ENCODE results near the gene ZNHIT2. TPM values are rescaled to one million over a fixed set of nuclear protein-coding genes. Genes with fewer than 3 reads are reported as not detected.

The ZNHIT2 gene
- total RNA-seq, 4 donors from 2014 or later, result 4.4 to 12.6 (median 8.2) TPM

GRCh38 chr11:65110354-65110861 lies 7.1 kb downstream of the ZNHIT2 start:
- no peak for TF ChIP-seq CTCF (IDR thresholded peaks at IDR 0.05; ENCODE audit: low read depth)

- no peak for TF ChIP-seq CTCF (IDR thresholded peaks at IDR 0.05; ENCODE audit: low read depth)
These were observed 8.0 kb downstream of the ZNHIT2 start for GRCh38 chr11:65109231-65110198.

- no peak for TF ChIP-seq CTCF (IDR thresholded peaks at IDR 0.05; ENCODE audit: low read depth)
These were observed 8.9 kb downstream of the ZNHIT2 start for GRCh38 chr11:65108469-65109123.

- TF ChIP-seq CTCF (IDR thresholded peaks at IDR 0.05; ENCODE audit: low read depth), result no peak
These were observed 9.6 kb downstream of the ZNHIT2 start for GRCh38 chr11:65107751-65108468.

GRCh38 chr11:65107078-65107477 lies 10.4 kb downstream of the ZNHIT2 start:
- TF ChIP-seq CTCF (IDR thresholded peaks at IDR 0.05; ENCODE audit: low read depth), result no peak

- TF ChIP-seq CTCF (IDR thresholded peaks at IDR 0.05; ENCODE audit: low read depth), result no peak
These were observed 12.9 kb downstream of the ZNHIT2 start for GRCh38 chr11:65104628-65105027.
